Activated B cell treated with CpG ODN at 0.5 μM for 24 hours (primary cell): Measurements from ENCODE around the gene SLCO2A1. TPM values are rescaled to one million over a fixed set of nuclear protein-coding genes. Genes with fewer than 3 reads are reported as not detected.

Source experiments
- ATAC-seq: fragments of 200-7000 bp; cut with Tn5 transposase; one replicate; pipeline ENCODE4 v1.10.0; 2021; ENCODE audit warnings: low read depth, mild to moderate bottlenecking, moderate library complexity
- CTCF ChIA-PET: fragments of 350-600 bp; sonication (Branson Sonifier 250); formaldehyde crosslinking; loops from one replicate; lab custom pipeline; 2021; ENCODE audit warnings: antibody characterized with exemption; lab: Charles Lee
- POLR2A ChIA-PET: fragments of 350-600 bp; sonication (Branson Sonifier 250); formaldehyde crosslinking; loops from one replicate; lab custom pipeline; 2021; ENCODE audit warnings: antibody characterized with exemption; lab: Charles Lee
- DNase-seq: peaks from one replicate; pipeline ENCODE4 v3.0.0; 2022
- H3K27ac Mint-ChIP-seq: one replicate; pipeline ENCODE4 v1.8.0; 2020; ENCODE audit warnings: mixed read lengths
- H3K27me3 Mint-ChIP-seq: one replicate; pipeline ENCODE4 v1.8.0; 2021; ENCODE audit warnings: mixed read lengths
- H3K36me3 Mint-ChIP-seq: one replicate; pipeline ENCODE4 v1.8.0; 2021; ENCODE audit warnings: low read depth, mixed read lengths
- H3K4me1 Mint-ChIP-seq: one replicate; pipeline ENCODE4 v1.8.0; 2021; ENCODE audit warnings: mixed read lengths
- H3K4me3 Mint-ChIP-seq: one replicate; pipeline ENCODE4 v1.8.0; 2020; ENCODE audit warnings: mild to moderate bottlenecking, mixed read lengths
- H3K9me3 Mint-ChIP-seq: one replicate; pipeline ENCODE4 v1.8.0; 2020; ENCODE audit warnings: mixed read lengths
- intact Hi-C: fragments of 100-400 bp; cut with micrococcal nuclease; formaldehyde crosslinking; loops from one replicate; pipeline ENCODE4 v1.15.1; 2024
- total RNA-seq: library from RNA; stranded (reverse); gene quantifications from 2 replicates; pipeline ENCODE4 v1.2.3, GENCODE V29; 2022
- TF ChIP-seq, protein P1 (sequence below): fragments of 200-600 bp; IDR thresholded peaks from one replicate; pipeline ENCODE4 v1.8.0; 2022; ENCODE audit warnings: antibody characterized with exemption, mild to moderate bottlenecking

Gene SLCO2A1
- total RNA-seq, 1 donor from 2014 or later, result not detected

DNA sequence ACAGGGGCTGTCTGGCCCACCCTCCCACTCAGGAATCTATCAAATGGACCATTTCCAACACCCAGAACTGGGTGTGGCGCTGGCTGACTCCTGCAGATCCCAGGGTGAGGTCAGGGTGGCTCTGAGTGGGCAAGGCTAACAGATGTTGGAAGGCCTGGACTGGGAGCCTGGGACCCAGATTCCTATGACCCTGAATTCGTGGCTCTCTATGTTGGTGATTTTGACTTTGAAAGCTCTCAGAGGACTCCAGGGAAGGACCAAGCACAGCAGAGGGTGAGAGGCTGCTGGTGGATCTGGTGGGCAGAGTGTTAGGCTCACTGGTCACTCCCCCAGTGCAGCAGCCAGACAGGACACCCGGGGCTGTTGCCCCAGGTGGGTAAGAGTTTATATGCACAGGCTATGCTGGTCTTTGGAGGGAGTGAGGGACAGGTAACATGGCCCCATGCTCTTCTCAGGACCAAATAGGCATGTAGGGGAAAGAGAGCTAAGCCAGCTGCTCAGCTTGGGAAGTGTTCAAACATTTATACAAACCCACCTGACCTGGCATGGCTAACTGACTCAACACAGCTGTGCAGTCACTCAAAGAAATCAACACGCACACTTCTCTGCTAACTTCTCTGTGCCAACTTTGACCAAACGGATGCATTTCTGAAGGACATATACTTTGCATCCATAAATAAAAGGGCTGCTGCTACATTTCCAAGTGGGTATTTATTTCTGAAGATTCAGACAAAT is 71.5 kb downstream of the SLCO2A1 start:
- Mint-ChIP-seq H3K9me3 (no peaks in the 10 kb centered on the region), H3K27ac (no peak overlapping the region), H3K4me3 (no peak overlapping the region), H3K36me3 (no peaks in the 10 kb centered on the region), H3K4me1 (no peaks in the 10 kb centered on the region), H3K27me3 (peaks cover 3% of the 10 kb centered on the region)
- CTCF ChIA-PET, result no interaction called here
- intact Hi-C loops, result no loop called here
- ATAC-seq, result no peak
- no peak for DNase-seq
- TF ChIP-seq, protein P1, sequence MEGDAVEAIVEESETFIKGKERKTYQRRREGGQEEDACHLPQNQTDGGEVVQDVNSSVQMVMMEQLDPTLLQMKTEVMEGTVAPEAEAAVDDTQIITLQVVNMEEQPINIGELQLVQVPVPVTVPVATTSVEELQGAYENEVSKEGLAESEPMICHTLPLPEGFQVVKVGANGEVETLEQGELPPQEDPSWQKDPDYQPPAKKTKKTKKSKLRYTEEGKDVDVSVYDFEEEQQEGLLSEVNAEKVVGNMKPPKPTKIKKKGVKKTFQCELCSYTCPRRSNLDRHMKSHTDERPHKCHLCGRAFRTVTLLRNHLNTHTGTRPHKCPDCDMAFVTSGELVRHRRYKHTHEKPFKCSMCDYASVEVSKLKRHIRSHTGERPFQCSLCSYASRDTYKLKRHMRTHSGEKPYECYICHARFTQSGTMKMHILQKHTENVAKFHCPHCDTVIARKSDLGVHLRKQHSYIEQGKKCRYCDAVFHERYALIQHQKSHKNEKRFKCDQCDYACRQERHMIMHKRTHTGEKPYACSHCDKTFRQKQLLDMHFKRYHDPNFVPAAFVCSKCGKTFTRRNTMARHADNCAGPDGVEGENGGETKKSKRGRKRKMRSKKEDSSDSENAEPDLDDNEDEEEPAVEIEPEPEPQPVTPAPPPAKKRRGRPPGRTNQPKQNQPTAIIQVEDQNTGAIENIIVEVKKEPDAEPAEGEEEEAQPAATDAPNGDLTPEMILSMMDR, result no peak
- POLR2A ChIA-PET, result no interaction called here

DNA sequence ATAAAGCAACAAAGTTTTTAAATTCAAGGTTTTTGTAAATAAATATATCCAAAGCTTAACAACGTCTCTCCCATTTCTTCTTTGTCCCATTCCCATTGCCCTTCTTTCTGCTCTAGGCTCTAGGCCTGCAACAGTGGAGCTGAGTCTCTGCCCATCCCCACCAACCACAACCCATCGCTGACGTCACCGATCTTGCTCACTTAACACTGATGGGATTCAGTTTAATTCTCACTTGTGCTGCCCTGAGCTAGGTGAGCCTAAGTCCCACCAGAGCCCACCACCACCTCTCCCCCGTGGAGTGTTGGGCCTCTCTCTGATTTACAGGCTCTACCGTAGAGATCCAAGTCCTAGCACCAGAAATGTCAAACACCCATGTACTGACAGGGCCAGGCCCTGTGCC is 72.7 kb downstream of the SLCO2A1 start:
- no peak overlapping the region for H3K4me3 Mint-ChIP-seq
- no peaks in the 10 kb centered on the region for H3K36me3 Mint-ChIP-seq
- intact Hi-C loops, result no loop called here
- no peaks in the 10 kb centered on the region for H3K4me1 Mint-ChIP-seq
- POLR2A ChIA-PET, result no interaction called here
- TF ChIP-seq, protein P1, result no peak
- H3K27ac Mint-ChIP-seq, result no peak overlapping the region
- H3K9me3 Mint-ChIP-seq, result no peaks in the 10 kb centered on the region
- no peak for ATAC-seq
- no peak for DNase-seq
- peaks cover 3% of the 10 kb centered on the region for H3K27me3 Mint-ChIP-seq
- CTCF ChIA-PET, result no interaction called here

DNA sequence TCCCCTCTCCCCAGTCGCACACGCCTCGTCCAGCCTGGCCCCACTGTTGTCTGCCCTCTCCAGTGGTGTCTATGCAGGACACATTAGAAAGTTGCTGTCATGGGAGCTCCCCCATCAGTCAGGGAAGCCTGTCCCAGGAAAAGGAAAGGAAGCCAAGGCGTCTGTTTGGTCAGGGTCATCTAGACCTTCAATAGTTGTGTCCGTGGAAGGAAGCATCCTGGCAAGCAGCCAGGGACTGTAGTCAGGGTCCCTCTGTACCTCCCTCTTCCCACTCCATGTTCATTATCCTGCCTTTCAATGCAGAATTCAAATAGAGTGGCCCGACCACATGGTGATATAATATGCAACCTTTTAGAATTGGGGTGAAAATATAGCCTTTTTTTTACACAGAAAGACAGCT is 73.4 kb downstream of the SLCO2A1 start:
- no peak for DNase-seq
- intact Hi-C loops, result no loop called here
- Mint-ChIP-seq H3K4me1 (no peaks in the 10 kb centered on the region), H3K9me3 (no peaks in the 10 kb centered on the region), H3K36me3 (no peaks in the 10 kb centered on the region), H3K27ac (no peak overlapping the region), H3K4me3 (no peak overlapping the region), H3K27me3 (peaks cover 3% of the 10 kb centered on the region)
- TF ChIP-seq, protein P1, result no peak
- no peak for ATAC-seq
- ChIA-PET POLR2A (no interaction called here), CTCF (no interaction called here)

DNA sequence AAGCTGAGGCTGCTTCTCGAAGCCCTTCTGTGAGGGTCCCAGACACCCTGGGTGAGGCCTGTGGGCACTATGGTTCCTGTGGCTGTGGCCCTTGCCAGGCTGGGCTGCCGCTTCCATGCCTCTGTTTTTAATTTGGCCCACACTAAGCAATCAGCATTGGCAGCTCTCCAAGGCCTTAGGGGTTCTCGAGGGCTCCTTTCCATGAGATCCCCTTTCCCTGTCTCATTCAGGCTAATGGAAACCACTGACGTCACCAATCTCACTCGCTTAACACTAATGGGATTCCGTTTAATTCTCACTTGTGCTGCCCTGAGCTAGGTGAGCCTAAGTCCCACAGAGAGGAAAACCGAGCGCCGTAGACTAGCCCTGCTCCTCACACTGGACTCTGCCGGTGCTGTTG is 73.8 kb downstream of the SLCO2A1 start:
- Mint-ChIP-seq H3K4me3 (no peak overlapping the region), H3K9me3 (no peaks in the 10 kb centered on the region), H3K4me1 (no peaks in the 10 kb centered on the region), H3K27me3 (peaks cover 3% of the 10 kb centered on the region), H3K27ac (no peak overlapping the region), H3K36me3 (no peaks in the 10 kb centered on the region)
- CTCF ChIA-PET, result no interaction called here
- ATAC-seq, result no peak
- intact Hi-C loops, result no loop called here
- TF ChIP-seq, protein P1, result no peak
- DNase-seq, result no peak
- POLR2A ChIA-PET, result no interaction called here

DNA sequence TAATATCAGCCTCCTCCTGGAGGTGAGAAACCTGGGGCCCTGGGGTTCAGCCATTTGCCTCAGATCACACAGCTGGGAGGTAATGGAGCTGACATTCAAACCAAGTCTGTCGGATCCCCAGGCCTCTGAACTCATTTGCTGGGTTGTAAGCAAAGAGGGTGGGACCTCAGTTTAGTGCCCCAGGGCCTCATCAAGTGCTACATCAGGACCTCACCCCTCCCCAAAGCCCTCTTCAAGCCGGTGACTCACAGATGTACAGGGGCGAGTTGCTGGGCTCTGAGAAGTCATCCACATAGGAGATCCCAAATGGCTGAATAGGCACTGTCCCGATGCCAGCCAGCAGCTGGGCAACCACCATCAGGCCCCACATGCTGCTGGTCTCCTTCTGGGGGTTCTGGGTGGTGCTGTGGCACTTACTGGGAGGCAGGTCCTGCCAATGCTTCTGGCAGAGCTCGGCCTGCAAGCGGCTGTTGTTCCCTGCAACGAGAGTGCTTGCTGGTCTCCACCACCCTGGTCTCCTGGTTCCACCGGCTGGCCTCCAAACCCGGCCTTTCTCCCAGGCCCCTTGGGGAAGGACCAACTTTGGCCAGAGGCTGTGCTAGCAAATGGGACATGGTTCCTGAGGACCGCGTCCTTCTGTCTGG is 74.9 kb downstream of the SLCO2A1 start:
- CTCF ChIA-PET, result no interaction called here
- no peaks in the 10 kb centered on the region for H3K4me1 Mint-ChIP-seq
- DNase-seq, result no peak

More for the DNA sequence above, 74.9 kb downstream of the SLCO2A1 start:
- Mint-ChIP-seq H3K9me3 (no peaks in the 10 kb centered on the region), H3K36me3 (no peaks in the 10 kb centered on the region), H3K27me3 (peaks cover 3% of the 10 kb centered on the region), H3K27ac (no peak overlapping the region), H3K4me3 (no peak overlapping the region)
- intact Hi-C loops, result no loop called here
- POLR2A ChIA-PET, result no interaction called here
- TF ChIP-seq, protein P1, result no peak
- no peak for ATAC-seq
